SK-N-SH (cell line): ENCODE results near the gene ZNF148. TPM values are rescaled to one million over a fixed set of nuclear protein-coding genes. Genes with fewer than 3 reads are reported as not detected.

Experiments used
- CTCF ChIA-PET: fragments of 300-600, 350-600 bp; formaldehyde crosslinking; extraction: SDS; loops from one replicate; lab custom pipeline; 2021; lab: Yijun Ruan, JAX
- POLR2A ChIA-PET: fragments of 350-600 bp; sonication (Branson Sonifier 250); formaldehyde crosslinking; extraction: SDS; loops from one replicate; lab custom pipeline; 2020; ENCODE audit warnings: antibody characterized with exemption, inconsistent platforms; lab: Yijun Ruan, JAX
- DNase-seq: peaks from one replicate; pipeline ENCODE4 v3.0.0; 2012
- H2AFZ ChIP-seq: fragments of 200-600 bp; sonication (generic); 2 replicates; pipeline ENCODE4 v1.8.1; 2016; ENCODE audit warnings: antibody characterized with exemption, mild to moderate bottlenecking, low read depth
- H3F3A ChIP-seq: fragments of 200-600 bp; sonication (generic); replicated peaks from 2 replicates; pipeline ENCODE3; 2016; ENCODE audit warnings: antibody characterized with exemption, mild to moderate bottlenecking; ENCODE audit not compliant: insufficient read depth
- H3K27ac ChIP-seq, 2 experiments: fragments of 200-500 bp in 1 of 2; fragments of 200-600 bp in 1 of 2; sonication (Bioruptor generic) in 1 of 2; sonication (generic), shearing (Covaris generic) in 1 of 2; 2 replicates each; pipeline versions ENCODE4 v1.5.1 to v1.6.1; 2014 to 2016; ENCODE audit warnings: low read depth in 2 of 2, inconsistent platforms in 1 of 2, low read length in 1 of 2, mild to moderate bottlenecking in 1 of 2, mixed read lengths in 1 of 2
- H3K27me3 ChIP-seq: fragments of 200-600 bp; sonication (generic), shearing (Covaris generic); 2 replicates; pipeline ENCODE4 v1.6.1; 2016; ENCODE audit warnings: mixed run types; ENCODE audit not compliant: insufficient read depth
- H3K36me3 ChIP-seq, 2 experiments: fragments of 200-500 bp in 1 of 2; fragments of 200-600 bp in 1 of 2; sonication (Bioruptor generic) in 1 of 2; sonication (generic) in 1 of 2; replicated peaks in 1 of 2; 2 replicates each; pipeline versions ENCODE3 to v1.5.1; 2014 to 2016; ENCODE audit warnings: low read length in 1 of 2, mild to moderate bottlenecking in 1 of 2; ENCODE audit not compliant: insufficient read depth in 2 of 2, control insufficient read depth in 1 of 2
- H3K4me1 ChIP-seq, 2 experiments: fragments of 200-500 bp in 1 of 2; fragments of 200-600 bp in 1 of 2; sonication (Bioruptor generic) in 1 of 2; sonication (generic), shearing (Covaris generic) in 1 of 2; 2 replicates each; pipeline versions ENCODE4 v1.5.1 to v1.6.1; 2014 to 2016; ENCODE audit warnings: low read depth in 1 of 2, low read length in 1 of 2, mixed run types in 1 of 2; ENCODE audit not compliant: insufficient read depth in 2 of 2, control insufficient read depth in 1 of 2
- H3K4me2 ChIP-seq: fragments of 200-600 bp; sonication (generic), shearing (Covaris generic); 2 replicates; pipeline ENCODE4 v1.6.1; 2017; ENCODE audit warnings: mixed run types
- H3K4me3 ChIP-seq, 2 experiments: fragments of 200-500 bp in 1 of 2; fragments of 200-600 bp in 1 of 2; sonication (Bioruptor generic) in 1 of 2; sonication (generic), shearing (Covaris generic) in 1 of 2; 2 replicates each; pipeline versions ENCODE4 v1.5.1 to v1.8.1; 2014 to 2016; ENCODE audit warnings: low read depth in 2 of 2, inconsistent platforms in 1 of 2, low read length in 1 of 2, mild to moderate bottlenecking in 1 of 2, mixed read lengths in 1 of 2, moderate library complexity in 1 of 2
- H3K79me2 ChIP-seq: fragments of 200-600 bp; sonication (generic); 2 replicates; pipeline ENCODE4 v1.8.1; 2017; ENCODE audit warnings: mild to moderate bottlenecking; ENCODE audit not compliant: insufficient read depth
- H3K9ac ChIP-seq: fragments of 200-600 bp; sonication (generic); 2 replicates; pipeline ENCODE4 v1.6.1; 2017; ENCODE audit warnings: mixed run types
- H3K9me2 ChIP-seq: fragments of 200-600 bp; sonication (generic); 2 replicates; pipeline ENCODE4 v1.6.1; 2017; ENCODE audit warnings: mixed run types
- H3K9me3 ChIP-seq: fragments of 200-600 bp; sonication (generic); 2 replicates; pipeline ENCODE4 v1.6.1; 2017; ENCODE audit warnings: mixed run types, mild to moderate bottlenecking, moderate library complexity
- H4K20me1 ChIP-seq: fragments of 200-600 bp; sonication (generic); 2 replicates; pipeline ENCODE4 v1.6.1; 2017; ENCODE audit warnings: mild to moderate bottlenecking, mixed run types; ENCODE audit not compliant: insufficient read depth
- CTCF ChIP-seq: fragments of 200-600 bp; sonication (generic); IDR thresholded peaks from 2 replicates; pipeline ENCODE4 v1.6.1; 2017; ENCODE audit warnings: antibody characterized with exemption, mild to moderate bottlenecking, moderate library complexity
- EP300 ChIP-seq, 2 experiments: IDR thresholded peaks; 2 replicates each; pipeline versions ENCODE4 v1.4.0 to v1.6.1; 2012; ENCODE audit warnings: borderline replicate concordance in 1 of 2, low read depth in 1 of 2, low read length in 1 of 2
- FOSL2 ChIP-seq: IDR thresholded peaks from 2 replicates; pipeline ENCODE4 v1.4.0; 2012; ENCODE audit warnings: low read depth, mild to moderate bottlenecking, moderate library complexity, borderline replicate concordance
- FOXM1 ChIP-seq: IDR thresholded peaks from 2 replicates; pipeline ENCODE4 v1.4.0; 2012; ENCODE audit warnings: low read depth, mild to moderate bottlenecking
- GATA2 ChIP-seq: sonication (generic); formaldehyde crosslinking; IDR thresholded peaks from 2 replicates; pipeline ENCODE4 v1.5.0; 2020; ENCODE audit warnings: mild to moderate bottlenecking, missing genetic modification reagents
- IRF3 ChIP-seq: fragments of 150-350 bp; IDR thresholded peaks from 2 replicates; pipeline ENCODE4 v1.6.1; 2016; ENCODE audit warnings: mild to moderate bottlenecking, low read depth, low read length
- JUND ChIP-seq: IDR thresholded peaks from 2 replicates; pipeline ENCODE4 v1.4.0; 2012
- PBX3 ChIP-seq: IDR thresholded peaks from 2 replicates; pipeline ENCODE4; 2012
- POLR2AphosphoS5 ChIP-seq: IDR thresholded peaks from 2 replicates; pipeline ENCODE4 v1.6.1; 2012; ENCODE audit warnings: low read depth, low read length
- RFX5 ChIP-seq: IDR thresholded peaks from 2 replicates; pipeline ENCODE4 v1.6.1; 2012; ENCODE audit warnings: mild to moderate bottlenecking, improper control_type of control experiment, low read length
- TEAD4 ChIP-seq: IDR thresholded peaks from 2 replicates; pipeline ENCODE4 v1.4.0; 2012; ENCODE audit warnings: mild to moderate bottlenecking, borderline replicate concordance; ENCODE audit not compliant: insufficient read depth
- YY1 ChIP-seq: IDR thresholded peaks from 2 replicates; pipeline ENCODE4 v1.4.0; 2012; ENCODE audit warnings: low read depth, mild to moderate bottlenecking
- ZBTB33 ChIP-seq: IDR thresholded peaks from 2 replicates; pipeline ENCODE4 v1.4.0; 2012; ENCODE audit warnings: low read depth, borderline replicate concordance
- WGBS: methylation state at CpG from one replicate; pipeline ENCODE4 v1.1.6; 2017; ENCODE audit warnings: low lambda C conversion rate; 5-methylcytosine and 5-hydroxymethylcytosine counted together
- polyA plus RNA-seq, 3 experiments: library from polyadenylated mRNA; depleted of rRNA; stranded (reverse); fragments of >200 nt; gene quantifications; 2 replicates each; pipeline ENCODE4 v1.2.3, GENCODE V29; 2012

Gene ZNF148
- polyA plus RNA-seq, 1 of the 3 experiments (the other 2 are of a cell fraction): 5.1 TPM

DNA sequence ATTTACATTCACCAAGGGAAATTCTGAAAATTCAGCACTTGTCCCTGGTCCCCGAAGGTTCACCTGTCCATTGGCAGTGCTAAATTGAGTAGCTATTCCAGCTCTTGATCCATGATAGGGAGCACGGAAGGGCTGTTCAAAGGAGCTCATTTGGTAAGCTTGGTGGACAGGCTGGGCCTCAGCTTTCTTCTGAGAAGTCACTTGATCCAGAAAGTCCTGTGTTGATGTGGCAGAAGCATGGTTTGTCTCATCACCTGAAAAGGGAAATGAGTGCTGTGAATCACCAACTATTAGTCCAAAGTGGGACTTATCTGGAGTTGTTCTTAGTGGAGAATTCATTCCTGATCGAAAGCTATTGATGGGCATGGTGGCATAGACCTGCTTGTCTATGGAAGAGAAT, 142.7 kb downstream of the ZNF148 start:
- H3K9me3 ChIP-seq: no peaks in the 10 kb centered on the region
- H3K4me3 ChIP-seq: no peak overlapping the region
- no peak for DNase-seq
- CTCF ChIA-PET: no interaction called here
- no peak overlapping the region for H3K9ac ChIP-seq
- H3K4me1 ChIP-seq: peaks cover 0 to 6% of the 10 kb centered on the region in 2 experiments; a peak in 2 of 4 replicates
- H3K27me3 ChIP-seq: no peaks in the 10 kb centered on the region
- WGBS: 91% methylated on average over 3 of the region's 3 CpGs
- no peak for TF ChIP-seq FOXM1
- TF ChIP-seq ZBTB33: no peak
- TF ChIP-seq GATA2 (CRISPR knock-in tag): no peak
- TF ChIP-seq CTCF: no peak
- no peak for TF ChIP-seq YY1
- no peak for TF ChIP-seq IRF3
- TF ChIP-seq EP300 (IDR thresholded peaks at IDR 0.05; ENCODE audit: borderline replicate concordance in 1 of 2, low read depth in 1 of 2, low read length in 1 of 2): no peak
- no peak for TF ChIP-seq RFX5
- TF ChIP-seq JUND: no peak
- TF ChIP-seq PBX3: no peak
- TF ChIP-seq POLR2AphosphoS5: no peak
- no peak for TF ChIP-seq FOSL2
- TF ChIP-seq TEAD4: no peak
- H3K36me3 ChIP-seq: peaks cover 34 to 43% of the 10 kb centered on the region in 2 experiments
- H3K9me2 ChIP-seq: no peaks in the 10 kb centered on the region
- H3F3A ChIP-seq: peaks cover 25% of the 10 kb centered on the region
- POLR2A ChIA-PET: no interaction called here
- H4K20me1 ChIP-seq: no peaks in the 10 kb centered on the region
- no peak overlapping the region for H3K4me2 ChIP-seq
- peak overlapping the region in 1 of 2 experiments; percentile 71; a peak in 2 of 4 replicates for H3K27ac ChIP-seq
- H2AFZ ChIP-seq: no peak overlapping the region
- peaks cover 18% of the 10 kb centered on the region; the same call in 1 of the 2 replicates for H3K79me2 ChIP-seq
